ENCODE data around the gene ERGIC3.

The ERGIC3 gene

GRCh38 chr20:35598899-35599775, 57.3 kb downstream of the ERGIC3 start:
- DNase-seq (ENCODE audit: low spot score) = no peak

GRCh38 chr20:35599776-35600120, 57.9 kb downstream of the ERGIC3 start:
- DNase-seq (ENCODE audit: low spot score) = no peak

GRCh38 chr20:35600176-35600992, 58.5 kb downstream of the ERGIC3 start:
- no peak for DNase-seq (ENCODE audit: low spot score)

GRCh38 chr20:35600993-35601973, 59.4 kb downstream of the ERGIC3 start:
- peak; percentile 77 for DNase-seq (ENCODE audit: low spot score)

- no peak for DNase-seq (ENCODE audit: low spot score)
These were observed 60.1 kb downstream of the ERGIC3 start for GRCh38 chr20:35601990-35602389.

GRCh38 chr20:35602851-35603495, 61.1 kb downstream of the ERGIC3 start:
- DNase-seq (ENCODE audit: low spot score) = no peak

- DNase-seq (ENCODE audit: low spot score) = no peak
These were observed 62.0 kb downstream of the ERGIC3 start for GRCh38 chr20:35603695-35604448.

- DNase-seq (ENCODE audit: low spot score) = no peak
These were observed 62.5 kb downstream of the ERGIC3 start for GRCh38 chr20:35604449-35604747.

GRCh38 chr20:35606127-35606526, 64.2 kb downstream of the ERGIC3 start:
- no peak for DNase-seq (ENCODE audit: low spot score)

All from activated CD4-positive, alpha-beta T cell treated with anti-CD3 and anti-CD28 coated beads, Interleukin-2, Interleukin-4, amounts not matched to agents 100 ng/mL and 50 ng/mL, durations not matched to agents 16 hours and 8 hours (primary cell).